Activated T-cell treated with anti-CD3 and anti-CD28 coated beads, Interleukin-2, amount 50 U/mL, for 4 hours (primary cell): ENCODE results near the gene WDR82. TPM values are rescaled to one million over a fixed set of nuclear protein-coding genes. Genes with fewer than 3 reads are reported as not detected.
A peak's percentile ranks its signal among the peaks of the same experiment; 100 is the strongest.

ENCODE experiments used
- ATAC-seq, 2 donors: fragments of 200-7000 bp; cut with Tn5 transposase; one replicate each; pipeline ENCODE4 v1.10.0; 2021
- DNase-seq: peaks from one replicate; pipeline ENCODE4 v3.0.0-alpha.2; 2020
- H3K27me3 Mint-ChIP-seq: one replicate; pipeline ENCODE4 v1.8.0; 2021; ENCODE audit warnings: low read depth, mixed read lengths
- H3K36me3 Mint-ChIP-seq: one replicate; pipeline ENCODE4 v1.8.0; 2022; ENCODE audit warnings: mixed read lengths; ENCODE audit not compliant: insufficient read depth
- H3K4me1 Mint-ChIP-seq: one replicate; pipeline ENCODE4 v1.8.0; 2021; ENCODE audit warnings: low read depth, mixed read lengths
- H3K4me3 Mint-ChIP-seq: one replicate; pipeline ENCODE4 v1.8.0; 2021; ENCODE audit warnings: mild to moderate bottlenecking, moderate library complexity, mixed read lengths
- H3K9me3 Mint-ChIP-seq: one replicate; pipeline ENCODE4 v1.8.0; 2021; ENCODE audit warnings: mixed read lengths
- total RNA-seq, 3 donors: library from RNA; stranded (reverse); gene quantifications; one replicate each; pipeline ENCODE4 v1.2.1, GENCODE V29; 2021

The WDR82 gene
- total RNA-seq, 3 donors from 2014 or later = 107 to 119 (median 115) TPM

DNA sequence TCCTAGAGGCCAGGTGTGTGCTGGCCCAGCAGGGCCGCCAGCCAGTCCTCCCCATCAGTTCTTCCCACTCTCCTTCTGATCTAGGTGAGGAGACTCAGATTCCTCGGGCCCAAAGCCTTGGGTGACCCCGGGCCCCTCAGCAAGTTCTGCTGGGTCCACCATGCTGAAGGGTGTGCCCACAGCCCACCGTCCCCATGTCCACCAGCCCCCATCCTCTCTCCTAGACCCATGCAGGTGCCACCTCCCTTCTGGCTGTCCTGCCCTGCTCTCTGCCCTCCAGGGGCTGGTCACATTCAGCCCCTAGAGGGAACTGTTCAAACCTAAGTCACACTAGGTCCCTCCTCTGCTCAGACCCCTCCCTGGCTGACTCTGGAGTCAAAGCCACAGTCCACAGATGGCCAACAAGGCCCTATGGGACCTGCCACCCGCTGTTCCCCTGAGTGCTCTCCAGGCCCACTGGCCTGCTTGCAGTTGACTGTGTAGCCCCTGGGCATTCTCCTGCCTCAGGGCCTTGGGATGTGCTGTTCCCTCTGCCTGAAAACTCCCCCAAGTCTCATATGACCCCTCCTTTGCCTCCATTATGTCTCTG is 52.1 kb downstream of the WDR82 start:
- no peaks in the 10 kb centered on the region for H3K9me3 Mint-ChIP-seq
- H3K27me3 Mint-ChIP-seq = no peaks in the 10 kb centered on the region
- peak overlapping the region; percentile 35 for H3K4me3 Mint-ChIP-seq
- peaks cover 10% of the 10 kb centered on the region for H3K36me3 Mint-ChIP-seq
- H3K4me1 Mint-ChIP-seq = peaks cover 56% of the 10 kb centered on the region
- DNase-seq (no peak), ATAC-seq (no peak)

DNA sequence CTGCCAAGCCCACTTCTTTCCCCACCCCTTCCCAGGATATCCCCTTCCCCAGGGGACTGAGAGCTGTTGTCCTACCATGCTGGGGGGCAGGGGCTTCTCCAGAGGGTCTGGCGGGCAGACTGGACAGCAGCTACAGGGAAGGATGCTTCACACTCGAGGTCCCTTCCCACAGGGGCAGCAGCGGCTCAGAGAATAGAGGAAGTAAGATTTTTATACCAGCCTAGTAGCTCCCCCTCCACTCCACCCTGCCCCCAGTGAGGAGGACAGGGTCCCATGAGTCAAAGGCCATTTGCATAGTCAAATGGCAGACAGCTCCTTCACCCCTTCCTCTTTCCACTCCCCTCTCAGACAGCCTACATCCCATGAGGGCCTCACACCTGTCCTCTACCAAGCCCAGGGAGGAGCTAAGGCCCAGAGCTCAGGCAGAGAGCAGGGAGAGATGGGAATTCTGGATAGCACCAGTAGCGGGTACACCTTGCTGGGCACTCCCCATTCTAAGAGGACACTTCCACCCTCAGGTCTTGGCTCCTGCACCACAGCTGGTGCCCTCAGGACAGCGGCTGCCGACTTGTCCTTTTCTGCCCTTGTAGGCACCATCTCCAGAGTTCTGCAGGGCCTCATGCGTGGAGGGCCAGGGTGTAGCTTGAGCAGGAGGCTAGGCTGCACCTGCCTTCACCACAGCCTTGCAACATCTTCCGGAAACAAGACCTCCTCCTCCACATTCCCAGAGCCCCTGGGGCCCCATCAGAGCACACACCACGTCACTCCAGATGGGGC is 52.8 kb downstream of the WDR82 start, which contains the start of gene TLR9:
TSS of gene TLR9 (minus strand) at position 194 of the 777 bp plus-strand sequence. CDS start at position 78, 116 bp downstream.
- DNase-seq = no peak
- no peaks in the 10 kb centered on the region for H3K9me3 Mint-ChIP-seq
- no peaks in the 10 kb centered on the region for H3K27me3 Mint-ChIP-seq
- H3K36me3 Mint-ChIP-seq = peaks cover 10% of the 10 kb centered on the region
- H3K4me1 Mint-ChIP-seq = peaks cover 62% of the 10 kb centered on the region
- peak within 1 kb of the TSS; percentile 49 for H3K4me3 Mint-ChIP-seq
- ATAC-seq = peak; percentile 48 to 54

DNA sequence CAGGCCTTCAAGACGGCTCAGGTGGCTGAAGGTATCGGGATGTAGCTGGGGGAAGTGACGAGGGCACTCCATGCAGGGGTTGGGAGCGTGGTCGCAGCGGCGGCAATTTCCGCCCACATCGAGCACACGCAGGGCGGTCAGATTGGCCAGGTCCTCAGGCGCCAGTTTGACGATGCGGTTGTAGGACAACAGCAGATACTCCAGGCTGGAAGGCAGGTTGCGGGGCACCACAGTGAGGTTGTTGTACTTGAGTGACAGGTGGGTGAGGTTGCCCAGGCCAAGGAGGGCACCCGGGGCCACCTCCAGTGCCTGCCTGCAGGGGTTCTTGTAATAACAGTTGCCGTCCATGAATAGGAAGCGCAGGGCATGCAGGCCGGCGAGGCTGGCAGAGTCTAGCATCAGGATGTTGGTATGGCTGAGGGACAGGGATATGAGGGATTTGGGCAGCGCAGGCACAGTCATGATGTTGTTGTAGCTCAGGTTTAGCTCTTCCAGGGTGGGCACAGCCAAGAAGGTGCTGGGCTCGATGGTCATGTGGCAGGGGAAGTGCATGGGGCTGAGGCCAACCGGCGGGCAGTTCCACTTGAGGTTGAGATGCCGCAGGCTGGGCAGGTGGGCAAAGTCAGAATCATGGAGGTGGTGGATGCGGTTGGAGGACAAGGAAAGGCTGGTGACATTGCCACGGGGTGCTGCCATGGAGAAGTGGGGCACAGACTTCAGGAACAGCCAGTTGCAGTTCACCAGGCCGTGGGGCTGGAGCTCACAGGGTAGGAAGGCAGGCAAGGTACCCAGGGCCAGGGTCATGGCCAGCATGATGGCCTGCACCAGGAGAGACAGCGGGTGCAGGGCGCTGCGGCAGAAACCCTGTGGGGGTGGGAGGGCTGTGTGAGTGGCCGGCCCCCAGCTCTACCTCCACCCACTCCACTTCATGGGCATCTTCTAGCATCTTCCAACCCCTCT is 54.7 kb downstream of the WDR82 start:
- H3K4me3 Mint-ChIP-seq = peak overlapping the region; percentile 5
- no peak for DNase-seq

DNA sequence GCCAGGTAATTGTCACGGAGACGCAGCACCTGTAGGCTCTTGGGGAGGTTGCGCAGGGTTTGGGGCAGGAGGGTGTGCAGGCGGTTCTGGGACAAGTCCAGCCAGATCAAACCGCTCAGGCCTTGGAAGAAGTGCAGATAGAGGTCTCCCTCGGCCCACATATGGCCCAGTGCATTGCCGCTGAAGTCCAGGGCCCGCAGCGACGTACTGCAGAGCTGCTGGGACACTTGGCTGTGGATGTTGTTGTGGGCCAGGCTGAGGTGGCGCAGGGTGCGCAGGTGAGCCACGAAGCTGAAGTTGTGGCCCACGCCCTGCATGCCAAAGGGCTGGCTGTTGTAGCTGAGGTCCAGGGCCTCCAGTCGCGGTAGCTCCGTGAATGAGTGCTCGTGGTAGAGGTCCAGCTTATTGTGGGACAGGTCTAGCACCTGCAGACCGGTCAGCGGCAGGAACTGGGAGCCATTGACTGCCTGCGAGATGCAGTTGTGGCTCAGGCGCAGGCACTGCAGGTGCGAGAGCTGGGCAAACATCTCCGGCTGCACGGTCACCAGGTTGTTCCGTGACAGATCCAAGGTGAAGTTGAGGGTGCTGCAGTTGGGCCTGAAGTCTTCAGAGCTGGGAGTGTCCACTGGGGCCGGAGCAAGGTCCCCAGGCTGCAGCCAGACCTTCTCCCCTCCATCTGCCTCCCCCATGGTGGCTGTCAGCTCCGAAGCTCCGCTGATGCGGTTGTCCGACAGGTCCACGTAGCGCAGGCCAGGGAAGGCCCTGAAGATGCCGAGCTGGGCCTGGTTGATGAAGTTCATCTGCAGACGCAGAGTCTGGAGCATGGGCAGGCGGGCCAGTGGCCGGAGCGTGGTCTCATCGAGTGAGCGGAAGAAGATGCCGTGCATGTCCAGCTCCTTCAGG is 55.9 kb downstream of the WDR82 start:
- no peak for DNase-seq
- H3K27me3 Mint-ChIP-seq = no peaks in the 10 kb centered on the region
- H3K4me3 Mint-ChIP-seq = peak overlapping the region; percentile 59
- no peak for ATAC-seq
- no peaks in the 10 kb centered on the region for H3K36me3 Mint-ChIP-seq
- no peaks in the 10 kb centered on the region for H3K9me3 Mint-ChIP-seq
- H3K4me1 Mint-ChIP-seq = peaks cover 88% of the 10 kb centered on the region

More for the DNA sequence above, 54.7 kb downstream of the WDR82 start:
- Mint-ChIP-seq H3K36me3 (no peaks in the 10 kb centered on the region), H3K27me3 (no peaks in the 10 kb centered on the region), H3K4me1 (peaks cover 78% of the 10 kb centered on the region), H3K9me3 (no peaks in the 10 kb centered on the region)
- ATAC-seq = no peak

DNA sequence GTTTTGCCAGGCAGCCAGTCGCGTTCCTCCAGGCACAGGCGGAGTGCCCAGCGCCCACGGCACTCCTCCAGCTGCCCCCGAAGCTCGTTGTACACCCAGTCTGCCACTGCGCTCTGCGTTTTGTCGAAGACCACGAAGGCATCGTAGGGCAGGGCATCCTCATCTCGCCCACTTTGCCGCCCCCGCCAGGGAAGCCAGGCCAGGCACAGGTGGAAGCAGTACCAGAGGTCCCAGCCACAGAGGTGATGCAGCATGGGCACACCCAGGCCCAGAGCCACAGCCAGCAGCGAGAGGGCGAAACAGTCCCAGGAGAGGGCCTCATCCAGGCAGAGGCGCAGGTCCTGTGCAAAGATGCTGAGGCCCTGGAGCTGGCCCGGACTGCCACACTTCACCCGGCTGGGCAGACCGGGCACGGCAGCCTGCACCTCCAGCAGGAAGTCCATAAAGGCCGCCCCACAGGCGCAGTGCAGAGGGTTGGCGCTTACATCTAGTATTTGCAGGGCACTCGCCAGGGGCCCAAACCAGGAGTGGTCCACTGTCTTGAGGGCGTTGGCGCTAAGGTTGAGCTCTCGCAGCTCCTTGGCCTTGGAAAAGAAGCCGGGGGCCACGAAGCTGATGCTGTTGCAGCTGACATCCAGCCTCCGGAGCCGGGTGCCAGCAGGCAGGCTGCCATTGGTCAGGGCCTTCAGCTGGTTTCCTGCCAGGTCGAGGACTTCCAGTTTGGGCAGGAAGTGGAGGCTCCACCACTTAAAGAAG is 56.7 kb downstream of the WDR82 start:
- ATAC-seq (peak; percentile 44 to 46), DNase-seq (peak; percentile 40)
- no peaks in the 10 kb centered on the region for H3K36me3 Mint-ChIP-seq
- H3K4me3 Mint-ChIP-seq = peak overlapping the region; percentile 59
- H3K27me3 Mint-ChIP-seq = no peaks in the 10 kb centered on the region
- H3K9me3 Mint-ChIP-seq = no peaks in the 10 kb centered on the region
- peaks cover 93% of the 10 kb centered on the region for H3K4me1 Mint-ChIP-seq

DNA sequence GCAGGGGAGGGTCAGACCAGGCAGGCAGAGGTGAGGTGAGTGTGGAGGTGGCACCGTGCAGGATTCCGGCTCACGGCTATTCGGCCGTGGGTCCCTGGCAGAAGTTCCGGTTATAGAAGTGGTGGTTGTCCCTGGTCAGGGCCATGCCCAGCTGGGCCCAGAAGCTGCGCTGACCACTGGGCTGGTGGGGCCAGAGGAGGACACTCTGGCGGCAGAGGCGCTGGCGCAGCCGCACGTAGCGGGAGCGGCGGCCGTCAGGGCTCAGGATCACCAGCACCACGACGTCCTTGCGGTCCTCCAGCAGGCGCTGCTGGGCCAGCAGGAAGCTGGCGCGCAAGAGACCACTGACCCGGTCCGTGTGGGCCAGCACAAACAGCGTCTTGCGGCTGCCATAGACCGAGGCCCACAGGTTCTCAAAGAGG is 57.3 kb downstream of the WDR82 start:
- Mint-ChIP-seq H3K36me3 (no peaks in the 10 kb centered on the region), H3K27me3 (no peaks in the 10 kb centered on the region), H3K4me1 (peaks cover 92% of the 10 kb centered on the region), H3K4me3 (no peak overlapping the region), H3K9me3 (no peaks in the 10 kb centered on the region)
- ATAC-seq (no peak), DNase-seq (no peak)

DNA sequence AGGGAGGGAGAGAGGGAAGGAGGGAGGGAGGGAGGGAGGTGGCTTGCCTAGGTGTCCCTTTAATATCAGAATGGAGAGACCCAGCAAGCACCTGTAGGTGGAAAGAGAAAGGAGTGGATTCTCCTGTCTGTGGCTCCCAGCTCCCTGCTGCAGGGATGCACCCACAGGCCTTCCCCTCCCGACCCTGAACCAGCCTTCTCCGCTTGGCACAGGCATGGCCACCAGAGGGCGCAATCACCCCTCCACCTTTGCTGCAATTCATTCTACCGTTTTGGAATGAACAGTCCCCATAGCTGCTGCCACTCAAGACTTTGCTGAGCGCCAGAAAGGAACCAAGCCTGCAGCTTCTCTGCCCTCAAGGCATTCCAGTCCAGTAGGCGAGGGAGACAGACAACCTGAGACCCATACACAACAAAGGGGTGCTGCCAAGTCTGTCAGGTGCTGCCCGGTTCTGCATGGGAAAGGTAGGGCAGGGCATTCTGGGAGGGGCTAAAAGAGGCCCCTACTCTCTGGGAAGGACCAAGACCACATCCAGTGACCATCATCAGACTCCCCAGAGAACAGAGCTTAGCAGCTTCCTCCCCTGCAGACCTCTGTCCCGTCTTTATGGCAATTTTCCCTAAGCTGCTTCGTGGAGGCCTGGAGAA is 57.9 kb downstream of the WDR82 start:
- ATAC-seq = peak; percentile 64 to 72

DNA sequence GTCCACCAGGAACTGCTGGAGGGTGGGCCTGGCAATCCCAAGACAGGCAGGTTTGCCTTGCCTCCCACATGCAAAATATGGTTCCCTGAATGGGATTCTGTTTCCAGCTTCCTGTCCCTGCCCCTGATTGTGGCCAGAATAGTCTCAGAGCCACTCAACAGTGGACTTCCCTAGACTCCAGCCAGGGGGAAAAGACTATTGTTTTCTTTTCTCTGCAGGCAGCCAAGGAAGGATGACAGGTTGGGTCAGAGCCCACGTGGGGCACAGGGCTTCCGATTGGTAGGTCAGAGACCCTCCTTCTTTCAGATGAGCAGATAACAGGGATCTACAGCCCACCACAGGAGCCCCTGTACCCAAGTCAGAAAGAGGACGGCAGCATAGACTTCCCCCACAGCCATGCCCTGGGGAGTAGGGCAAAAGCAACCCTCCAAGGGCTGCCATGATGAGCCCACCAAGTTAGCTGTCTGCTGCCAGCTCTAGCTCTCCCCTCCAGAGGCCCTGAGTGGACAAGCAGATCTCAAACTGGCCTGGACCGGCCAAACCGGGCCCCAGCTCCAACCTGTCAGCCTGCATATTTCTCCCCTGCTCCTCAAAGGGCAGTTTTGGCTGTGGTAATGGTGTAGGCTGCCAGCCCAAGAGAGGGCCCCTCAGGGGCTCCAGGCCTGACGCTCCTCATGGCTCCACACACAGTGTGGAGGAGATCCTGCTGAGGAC is 59.4 kb downstream of the WDR82 start:
- Mint-ChIP-seq H3K27me3 (no peaks in the 10 kb centered on the region), H3K36me3 (peaks cover 12% of the 10 kb centered on the region), H3K4me3 (no peak overlapping the region), H3K4me1 (peaks cover 85% of the 10 kb centered on the region), H3K9me3 (no peaks in the 10 kb centered on the region)
- no peak for ATAC-seq
- no peak for DNase-seq

More for the DNA sequence above, 57.9 kb downstream of the WDR82 start:
- peaks cover 90% of the 10 kb centered on the region for H3K4me1 Mint-ChIP-seq
- H3K27me3 Mint-ChIP-seq = no peaks in the 10 kb centered on the region
- peak; percentile 90 for DNase-seq
- H3K4me3 Mint-ChIP-seq = peak overlapping the region; percentile 33
- no peaks in the 10 kb centered on the region for H3K9me3 Mint-ChIP-seq
- H3K36me3 Mint-ChIP-seq = peaks cover 3% of the 10 kb centered on the region

DNA sequence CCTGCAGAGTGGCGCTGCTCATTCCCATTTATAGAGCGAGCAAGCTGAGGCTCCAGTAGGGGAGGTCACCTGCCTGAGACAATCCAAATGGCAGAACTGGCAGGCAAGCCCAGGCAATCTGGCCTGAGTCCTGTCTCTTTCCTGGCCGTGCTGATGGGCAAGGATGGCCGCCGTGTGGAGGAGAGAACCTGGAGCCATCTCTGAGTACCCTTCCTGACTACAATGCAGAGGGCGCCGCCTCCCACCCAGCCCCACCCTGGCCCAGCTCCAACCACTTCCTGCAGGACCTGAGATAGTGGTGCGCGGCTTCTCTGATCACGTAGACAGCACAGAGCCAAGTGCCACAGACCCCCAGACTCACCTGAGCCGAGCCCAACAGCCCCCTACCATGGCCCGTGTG is 60.0 kb downstream of the WDR82 start:
- Mint-ChIP-seq H3K36me3 (peaks cover 16% of the 10 kb centered on the region), H3K9me3 (no peaks in the 10 kb centered on the region), H3K4me1 (peaks cover 78% of the 10 kb centered on the region), H3K4me3 (peak overlapping the region; percentile 43), H3K27me3 (no peaks in the 10 kb centered on the region)
- ATAC-seq (peak in 1 of 2 donors; percentile 23), DNase-seq (no peak)

DNA sequence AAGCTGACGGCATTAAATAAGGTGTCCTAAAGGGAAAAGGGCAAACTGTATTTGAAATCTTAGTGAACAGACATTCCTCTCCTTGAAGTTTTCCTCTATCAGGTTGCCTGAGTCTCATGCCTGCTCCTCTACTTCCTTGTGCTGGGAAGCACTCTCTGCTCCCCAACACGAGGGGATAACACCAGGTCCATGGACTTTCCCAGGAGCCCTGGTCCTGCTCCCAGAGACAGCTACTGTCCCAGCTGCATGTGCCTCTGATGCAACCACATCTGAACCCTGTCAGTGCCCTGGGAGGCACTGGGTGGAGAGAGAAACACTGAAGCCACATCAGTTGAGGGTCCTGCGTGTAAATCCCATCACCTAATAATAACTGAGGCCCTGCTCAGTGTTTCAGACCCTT is 60.4 kb downstream of the WDR82 start:
- Mint-ChIP-seq H3K4me1 (peaks cover 74% of the 10 kb centered on the region), H3K9me3 (no peaks in the 10 kb centered on the region), H3K27me3 (no peaks in the 10 kb centered on the region), H3K36me3 (peaks cover 18% of the 10 kb centered on the region), H3K4me3 (peak overlapping the region; percentile 43)
- DNase-seq (no peak), ATAC-seq (no peak)

DNA sequence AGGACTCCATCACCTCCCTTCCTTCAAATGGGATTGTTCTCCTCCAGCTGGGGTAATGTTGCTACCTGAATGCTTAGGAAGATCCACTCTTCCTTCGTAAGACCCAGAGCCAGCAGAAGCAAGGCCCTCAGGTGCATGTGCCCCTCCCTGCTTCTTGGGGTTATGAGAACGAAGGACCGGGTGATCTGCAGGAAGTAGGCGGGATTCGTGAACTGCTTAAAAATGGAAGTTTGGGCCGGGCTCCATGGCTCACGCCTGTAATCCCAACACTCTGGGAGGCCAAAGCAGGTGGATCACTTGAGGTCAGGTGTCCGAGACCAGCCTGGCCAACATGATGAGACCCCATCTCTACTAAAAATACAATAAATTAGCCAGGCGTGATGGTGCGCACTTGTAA is 61.0 kb downstream of the WDR82 start:
- H3K36me3 Mint-ChIP-seq = peaks cover 23% of the 10 kb centered on the region
- no peaks in the 10 kb centered on the region for H3K9me3 Mint-ChIP-seq
- peak overlapping the region; percentile 54 for H3K4me3 Mint-ChIP-seq
- peaks cover 68% of the 10 kb centered on the region for H3K4me1 Mint-ChIP-seq
- DNase-seq (no peak), ATAC-seq (peak in 1 of 2 donors; percentile 3)
- no peaks in the 10 kb centered on the region for H3K27me3 Mint-ChIP-seq
